ENCODE measurements around the gene NEK2.

GRCh38 chr1:211631168-211631567 lies 44.3 kb downstream of the NEK2 start:
- TF ChIP-seq CTCF (IDR thresholded peaks at IDR 0.05), result no peak
- no peak for TF ChIP-seq EZH2 (IDR thresholded peaks at IDR 0.05; ENCODE audit: borderline replicate concordance, insufficient read depth, low read depth, low read length, poor library complexity, severe bottlenecking)

Data from B cell (primary cell).